ENCODE results near the gene EXOC6.

The EXOC6 gene

GRCh38 chr10:92937876-92938275 lies 89.6 kb downstream of the EXOC6 start:
- TF ChIP-seq CTCF (conservative IDR thresholded peaks at IDR 0.05; ENCODE audit: low read length) = no peak
- TF ChIP-seq EZH2phosphoT487 (IDR thresholded peaks at IDR 0.05; ENCODE audit: borderline replicate concordance) = no peak
- no peaks in the 10 kb centered on the region for H3K79me2 ChIP-seq (ENCODE audit: insufficient read depth, low read length)
- H3K4me2 ChIP-seq (ENCODE audit: low read depth, low read length, poor library complexity, severe bottlenecking) = no peak overlapping the region
- no peaks in the 10 kb centered on the region for H3K9me3 ChIP-seq (ENCODE audit: insufficient read depth, low read depth, low read length)
- H3F3A ChIP-seq (ENCODE audit: low read depth) = no peaks in the 10 kb centered on the region
- H3K9me2 ChIP-seq (replicated peaks; ENCODE audit: low read depth, low read length) = no peaks in the 10 kb centered on the region
- no peak overlapping the region for H3K9ac ChIP-seq (ENCODE audit: low read depth, low read length, poor library complexity, severe bottlenecking)
- no peaks in the 10 kb centered on the region for H4K20me1 ChIP-seq (ENCODE audit: insufficient read depth, low read length, poor library complexity, severe bottlenecking)
- H3K27me3 ChIP-seq (ENCODE audit: insufficient read depth, low read length, poor library complexity, severe bottlenecking) = no peaks in the 10 kb centered on the region
- no peak overlapping the region for H3K4me3 ChIP-seq (ENCODE audit: low read length, poor library complexity, severe bottlenecking)
- no peak overlapping the region for H2AFZ ChIP-seq (ENCODE audit: low read length)
- peaks cover 6% of the 10 kb centered on the region; the same call in 1 of the 2 replicates for H3K36me3 ChIP-seq (ENCODE audit: insufficient read depth, low read length)
- H3K4me1 ChIP-seq (ENCODE audit: insufficient read depth, low read length, poor library complexity, severe bottlenecking) = peaks cover 6% of the 10 kb centered on the region

GRCh38 chr10:92938841-92939240 lies 90.5 kb downstream of the EXOC6 start:
- no peak for TF ChIP-seq CTCF (conservative IDR thresholded peaks at IDR 0.05; ENCODE audit: low read length)
- no peak for TF ChIP-seq EZH2phosphoT487 (IDR thresholded peaks at IDR 0.05; ENCODE audit: borderline replicate concordance)
- no peaks in the 10 kb centered on the region for H3K79me2 ChIP-seq (ENCODE audit: insufficient read depth, low read length)
- H3K9me3 ChIP-seq (ENCODE audit: insufficient read depth, low read depth, low read length) = no peaks in the 10 kb centered on the region
- H3K36me3 ChIP-seq (ENCODE audit: insufficient read depth, low read length) = peaks cover 10% of the 10 kb centered on the region; the same call in 1 of the 2 replicates
- H3K27me3 ChIP-seq (ENCODE audit: insufficient read depth, low read length, poor library complexity, severe bottlenecking) = no peaks in the 10 kb centered on the region
- no peak overlapping the region for H3K4me3 ChIP-seq (ENCODE audit: low read length, poor library complexity, severe bottlenecking)
- no peaks in the 10 kb centered on the region for H3K9me2 ChIP-seq (replicated peaks; ENCODE audit: low read depth, low read length)
- H3K4me2 ChIP-seq (ENCODE audit: low read depth, low read length, poor library complexity, severe bottlenecking) = no peak overlapping the region
- H2AFZ ChIP-seq (ENCODE audit: low read length) = no peak overlapping the region
- H3K4me1 ChIP-seq (ENCODE audit: insufficient read depth, low read length, poor library complexity, severe bottlenecking) = peaks cover 6% of the 10 kb centered on the region
- no peaks in the 10 kb centered on the region for H3F3A ChIP-seq (ENCODE audit: low read depth)
- H3K9ac ChIP-seq (ENCODE audit: low read depth, low read length, poor library complexity, severe bottlenecking) = no peak overlapping the region
- H4K20me1 ChIP-seq (ENCODE audit: insufficient read depth, low read length, poor library complexity, severe bottlenecking) = no peaks in the 10 kb centered on the region

GRCh38 chr10:92942226-92942625 lies 93.9 kb downstream of the EXOC6 start:
- Histone ChIP-seq H3K4me3 (ENCODE audit: low read length, poor library complexity, severe bottlenecking) (no peak overlapping the region), H3K9ac (ENCODE audit: low read depth, low read length, poor library complexity, severe bottlenecking) (no peak overlapping the region), H3K27me3 (ENCODE audit: insufficient read depth, low read length, poor library complexity, severe bottlenecking) (no peaks in the 10 kb centered on the region), H3K4me2 (ENCODE audit: low read depth, low read length, poor library complexity, severe bottlenecking) (no peak overlapping the region), H3K36me3 (ENCODE audit: insufficient read depth, low read length) (peaks cover 11% of the 10 kb centered on the region; the same call in 1 of the 2 replicates), H3F3A (ENCODE audit: low read depth) (no peaks in the 10 kb centered on the region), H3K4me1 (ENCODE audit: insufficient read depth, low read length, poor library complexity, severe bottlenecking) (peaks cover 6% of the 10 kb centered on the region), H3K9me3 (ENCODE audit: insufficient read depth, low read depth, low read length) (no peaks in the 10 kb centered on the region), H4K20me1 (ENCODE audit: insufficient read depth, low read length, poor library complexity, severe bottlenecking) (no peaks in the 10 kb centered on the region), H2AFZ (ENCODE audit: low read length) (no peak overlapping the region), H3K9me2 (replicated peaks; ENCODE audit: low read depth, low read length) (no peaks in the 10 kb centered on the region), H3K79me2 (ENCODE audit: insufficient read depth, low read length) (no peaks in the 10 kb centered on the region)
- TF ChIP-seq CTCF (conservative IDR thresholded peaks at IDR 0.05; ENCODE audit: low read length) (no peak), EZH2phosphoT487 (IDR thresholded peaks at IDR 0.05; ENCODE audit: borderline replicate concordance) (no peak)

Measured in Loucy (cell line).